Measurements from ENCODE around the gene TRHDE. TPM values are rescaled to one million over a fixed set of nuclear protein-coding genes. Genes with fewer than 3 reads are reported as not detected.

TRHDE gene
- total RNA-seq, 1 donor from 2014 or later: 16.7 TPM

DNA sequence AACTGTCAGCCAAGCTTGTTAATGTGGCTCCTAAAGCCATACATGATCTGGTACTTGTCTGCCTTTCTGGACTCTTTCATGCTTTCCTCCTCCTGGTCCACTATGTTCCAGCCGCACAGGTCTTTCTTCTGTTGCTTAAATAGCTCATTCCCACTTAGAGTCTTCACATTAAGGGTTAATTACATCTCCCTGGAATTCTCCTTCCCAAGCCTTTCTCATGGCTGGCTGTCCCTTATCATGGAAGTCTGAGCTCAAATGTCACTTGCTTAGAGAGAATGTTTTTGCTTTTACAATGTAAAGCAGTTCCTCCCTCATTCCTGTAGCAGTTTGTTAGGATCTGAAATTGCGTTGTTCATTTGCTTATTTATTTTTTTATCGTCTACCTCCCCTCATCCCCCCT is 199.6 kb downstream of the TRHDE start:
- Mint-ChIP-seq H3K27ac (ENCODE audit: unreplicated experiment) (no peak overlapping the region), H3K27me3 (ENCODE audit: unreplicated experiment) (no peaks in the 10 kb centered on the region), H3K4me1 (ENCODE audit: low read depth, unreplicated experiment) (peaks cover 9% of the 10 kb centered on the region), H3K4me3 (ENCODE audit: unreplicated experiment) (no peak overlapping the region), H3K36me3 (ENCODE audit: unreplicated experiment) (no peaks in the 10 kb centered on the region), H3K9me3 (ENCODE audit: unreplicated experiment) (no peaks in the 10 kb centered on the region)
- no peak for TF ChIP-seq CTCF (IDR thresholded peaks at IDR 0.05; ENCODE audit: partially characterized antibody, unreplicated experiment)
- DNase-seq: no peak

GRCh38 chr12:72472350-72472749 is 200.2 kb downstream of the TRHDE start:
- Mint-ChIP-seq H3K4me3 (ENCODE audit: unreplicated experiment) (no peak overlapping the region), H3K9me3 (ENCODE audit: unreplicated experiment) (no peaks in the 10 kb centered on the region)

DNA sequence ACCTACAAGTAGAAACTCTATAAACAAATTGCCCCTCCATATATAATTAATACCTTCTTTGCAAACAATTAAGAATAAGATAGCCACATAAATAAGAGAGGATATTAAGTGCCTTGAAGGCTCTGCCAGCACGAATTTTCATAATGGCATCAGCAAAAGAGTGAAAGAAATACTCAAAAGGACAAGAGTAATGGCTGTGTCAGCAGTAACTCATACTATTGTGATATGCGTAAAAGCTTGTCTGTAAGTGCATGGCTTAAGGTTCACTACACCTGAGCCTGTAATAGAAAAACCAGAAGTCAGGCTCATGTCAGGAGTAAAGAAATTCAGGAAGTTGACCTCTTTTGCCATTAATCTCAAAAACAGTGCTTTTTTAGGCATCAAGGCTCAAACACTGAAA is 204.1 kb downstream of the TRHDE start:
- Mint-ChIP-seq H3K4me1 (ENCODE audit: low read depth, unreplicated experiment) (peaks cover 9% of the 10 kb centered on the region), H3K27me3 (ENCODE audit: unreplicated experiment) (no peaks in the 10 kb centered on the region), H3K9me3 (ENCODE audit: unreplicated experiment) (no peaks in the 10 kb centered on the region), H3K36me3 (ENCODE audit: unreplicated experiment) (no peaks in the 10 kb centered on the region), H3K27ac (ENCODE audit: unreplicated experiment) (no peak overlapping the region), H3K4me3 (ENCODE audit: unreplicated experiment) (no peak overlapping the region)
- TF ChIP-seq CTCF (IDR thresholded peaks at IDR 0.05; ENCODE audit: partially characterized antibody, unreplicated experiment): no peak
- no peak for DNase-seq

More at GRCh38 chr12:72472350-72472749, 200.2 kb downstream of the TRHDE start:
- no peaks in the 10 kb centered on the region for H3K36me3 Mint-ChIP-seq (ENCODE audit: unreplicated experiment)
- DNase-seq: no peak
- H3K27me3 Mint-ChIP-seq (ENCODE audit: unreplicated experiment): no peaks in the 10 kb centered on the region
- no peak for TF ChIP-seq CTCF (IDR thresholded peaks at IDR 0.05; ENCODE audit: partially characterized antibody, unreplicated experiment)
- H3K4me1 Mint-ChIP-seq (ENCODE audit: low read depth, unreplicated experiment): peaks cover 9% of the 10 kb centered on the region
- H3K27ac Mint-ChIP-seq (ENCODE audit: unreplicated experiment): no peak overlapping the region

DNA sequence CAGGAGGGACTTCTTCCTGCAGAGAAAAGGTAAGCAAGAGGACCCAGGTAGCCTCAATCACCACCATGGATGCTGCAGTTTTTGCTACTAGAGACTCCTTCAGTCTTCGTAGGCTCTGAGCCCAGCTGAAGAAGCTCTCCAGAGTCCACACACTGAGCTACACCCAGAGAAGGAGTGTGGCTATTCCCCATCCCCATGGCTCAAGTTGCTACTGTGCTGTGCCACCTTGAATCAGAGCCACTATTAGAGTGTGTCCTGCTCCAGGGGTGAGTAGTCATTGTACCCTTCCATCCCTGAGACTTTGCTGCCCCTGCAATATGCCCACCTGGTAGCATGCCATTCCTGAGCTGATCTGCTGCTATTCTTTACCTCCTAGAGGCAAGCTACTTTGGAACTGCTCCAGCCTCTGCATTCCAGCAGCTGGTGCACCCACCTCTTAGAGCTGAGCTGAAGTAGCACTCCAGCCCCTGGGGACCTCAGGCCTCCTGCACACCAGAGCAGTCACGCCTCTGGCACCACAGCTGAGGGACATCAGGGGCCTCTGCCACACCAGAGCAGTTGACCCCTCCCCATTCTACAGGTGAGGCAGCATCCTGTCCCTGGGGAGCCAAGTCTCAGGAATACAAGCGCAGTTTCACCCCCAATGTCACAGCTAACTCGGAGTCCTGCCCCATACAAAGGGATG is 213.0 kb downstream of the TRHDE start:
- no peak overlapping the region for H3K27ac Mint-ChIP-seq (ENCODE audit: unreplicated experiment)
- no peaks in the 10 kb centered on the region for H3K9me3 Mint-ChIP-seq (ENCODE audit: unreplicated experiment)
- no peak for DNase-seq
- no peak overlapping the region for H3K4me3 Mint-ChIP-seq (ENCODE audit: unreplicated experiment)
- peaks cover 6% of the 10 kb centered on the region for H3K36me3 Mint-ChIP-seq (ENCODE audit: unreplicated experiment)
- H3K4me1 Mint-ChIP-seq (ENCODE audit: low read depth, unreplicated experiment): no peaks in the 10 kb centered on the region
- peaks cover 3% of the 10 kb centered on the region for H3K27me3 Mint-ChIP-seq (ENCODE audit: unreplicated experiment)
- no peak for TF ChIP-seq CTCF (IDR thresholded peaks at IDR 0.05; ENCODE audit: partially characterized antibody, unreplicated experiment)

- H3K36me3 Mint-ChIP-seq (ENCODE audit: unreplicated experiment): peaks cover 3% of the 10 kb centered on the region
- H3K4me3 Mint-ChIP-seq (ENCODE audit: unreplicated experiment): no peak overlapping the region
- no peaks in the 10 kb centered on the region for H3K9me3 Mint-ChIP-seq (ENCODE audit: unreplicated experiment)
- no peak overlapping the region for H3K27ac Mint-ChIP-seq (ENCODE audit: unreplicated experiment)
- no peaks in the 10 kb centered on the region for H3K4me1 Mint-ChIP-seq (ENCODE audit: low read depth, unreplicated experiment)
- DNase-seq: no peak
- no peak for TF ChIP-seq CTCF (IDR thresholded peaks at IDR 0.05; ENCODE audit: partially characterized antibody, unreplicated experiment)
- peaks cover 2% of the 10 kb centered on the region for H3K27me3 Mint-ChIP-seq (ENCODE audit: unreplicated experiment)
These were observed 219.3 kb downstream of the TRHDE start for GRCh38 chr12:72491426-72491825.
